Hypothalamus (tissue), 51 donors: Measurements from ENCODE around the gene TMEM9.

Experiments used
- DNase-seq, 51 donors: peaks; one replicate each; lab custom pipeline; 2025; lab: John Stamatoyannopoulos, UW

The TMEM9 gene

GRCh38 chr1:201134405-201134804, 19.9 kb downstream of the TMEM9 start:
- DNase-seq: no peak

- DNase-seq: no peak
Measured at GRCh38 chr1:201131398-201131797, 22.9 kb downstream of the TMEM9 start.

- DNase-seq: no peak
Measured at GRCh38 chr1:201128962-201129361, 25.3 kb downstream of the TMEM9 start.

- DNase-seq: no peak
Measured at GRCh38 chr1:201128476-201128875, 25.8 kb downstream of the TMEM9 start.

- DNase-seq: no peak
Measured at GRCh38 chr1:201127755-201128455, 26.4 kb downstream of the TMEM9 start.

- DNase-seq: peak in 1 of 51 donors; percentile 8
Measured at GRCh38 chr1:201126832-201127754, 27.2 kb downstream of the TMEM9 start, which contains the start of gene ASCL5. Gene ASCL5 (minus strand): TSS chr1:201127184. CDS start chr1:201115372, 11,812 bp downstream.

GRCh38 chr1:201126463-201126831, 27.8 kb downstream of the TMEM9 start:
- no peak for DNase-seq

GRCh38 chr1:201125800-201126199, 28.5 kb downstream of the TMEM9 start:
- DNase-seq: peak in 1 of 51 donors; percentile 9

GRCh38 chr1:201125019-201125418, 29.3 kb downstream of the TMEM9 start:
- DNase-seq: no peak

- no peak for DNase-seq
Measured at GRCh38 chr1:201123866-201124265, 30.4 kb downstream of the TMEM9 start.

GRCh38 chr1:201122321-201122957, 31.8 kb downstream of the TMEM9 start:
- DNase-seq: no peak

GRCh38 chr1:201119206-201120197, 34.8 kb downstream of the TMEM9 start:
- DNase-seq: peak in 19 of 51 donors; percentile 8 to 48 (median 24)

- DNase-seq: no peak
Measured at GRCh38 chr1:201116091-201116490, 38.2 kb downstream of the TMEM9 start.

- no peak for DNase-seq
Measured at GRCh38 chr1:201115390-201115937, 38.8 kb downstream of the TMEM9 start.

- peak; percentile 36 to 90 (median 78) for DNase-seq
Measured at GRCh38 chr1:201114245-201115131, 39.8 kb downstream of the TMEM9 start.

- no peak for DNase-seq
Measured at GRCh38 chr1:201113451-201114244, 40.6 kb downstream of the TMEM9 start.

- DNase-seq: no peak
Measured at GRCh38 chr1:201112926-201113325, 41.3 kb downstream of the TMEM9 start.
